HepG2 (cell line): Measurements from ENCODE around the gene POLR3E. TPM values are rescaled to one million over a fixed set of nuclear protein-coding genes. Genes with fewer than 3 reads are reported as not detected.

ENCODE experiments used
- AFF4 ChIP-seq: sonication (generic); formaldehyde crosslinking; IDR thresholded peaks from 2 replicates; pipeline ENCODE4 v1.4.0; 2020; ENCODE audit warnings: missing genetic modification reagents
- ARID3A ChIP-seq: IDR thresholded peaks from 2 replicates; pipeline ENCODE4 v1.6.1; 2012; ENCODE audit warnings: low read depth, low read length, improper control_type of control experiment
- ASH2L ChIP-seq: fragments of 300-600, 200-600 bp; sonication (generic); IDR thresholded peaks from 2 replicates; pipeline ENCODE4 v1.7.0; 2017; ENCODE audit warnings: low read depth, mild to moderate bottlenecking, moderate library complexity, mixed read lengths, low read length; ENCODE audit not compliant: insufficient read length
- CEBPG ChIP-seq: IDR thresholded peaks from 2 replicates; pipeline ENCODE4 v1.6.1; 2016
- ERF ChIP-seq: IDR thresholded peaks from 2 replicates; pipeline ENCODE4 v1.6.1; 2018; ENCODE audit warnings: missing biosample characterization, missing genetic modification reagents
- HNRNPK ChIP-seq: fragments of 200-400 bp; formaldehyde crosslinking; IDR thresholded peaks from 2 replicates; pipeline ENCODE4 v1.6.1; 2018; ENCODE audit warnings: low read length, low read depth, moderate library complexity, mild to moderate bottlenecking; ENCODE audit not compliant: poor library complexity, severe bottlenecking
- LCORL ChIP-seq, 2 experiments: fragments of 450-650 bp in 1 of 2; sonication (generic) in 1 of 2; formaldehyde crosslinking in 1 of 2; IDR thresholded peaks; 2 replicates each; pipeline versions ENCODE4 v1.5.0 to v1.6.1; 2017 to 2020; ENCODE audit warnings: antibody characterized with exemption in 1 of 2, missing genetic modification reagents in 1 of 2
- NFIC ChIP-seq: IDR thresholded peaks from 2 replicates; pipeline ENCODE4 v1.6.1; 2012; ENCODE audit warnings: mild to moderate bottlenecking, low read length, inconsistent platforms
- RNF2 ChIP-seq: fragments of 450-650 bp; conservative IDR thresholded peaks from 2 replicates; pipeline ENCODE4 v1.6.1; 2016; ENCODE audit warnings: low read depth
- RORA ChIP-seq: sonication (generic); formaldehyde crosslinking; IDR thresholded peaks from 2 replicates; pipeline ENCODE4 v1.5.0; 2020; ENCODE audit warnings: mild to moderate bottlenecking, missing genetic modification reagents, moderate library complexity
- SMC3 ChIP-seq: IDR thresholded peaks from 2 replicates; pipeline ENCODE4 v1.6.1; 2011; ENCODE audit warnings: low read length, improper control_type of control experiment
- SNAPC5 ChIP-seq: sonication (generic); formaldehyde crosslinking; IDR thresholded peaks from 2 replicates; pipeline ENCODE4 v1.8.1; 2023; ENCODE audit warnings: mild to moderate bottlenecking, missing genetic modification reagents, borderline replicate concordance
- ZBTB8A ChIP-seq: sonication (generic); formaldehyde crosslinking; IDR thresholded peaks from 2 replicates; pipeline ENCODE4 v1.4.0; 2020; ENCODE audit warnings: mild to moderate bottlenecking, low read depth, missing genetic modification reagents, borderline replicate concordance
- ZNF232 ChIP-seq: sonication (generic); formaldehyde crosslinking; IDR thresholded peaks from 2 replicates; pipeline ENCODE4 v1.4.0; 2020; ENCODE audit warnings: missing genetic modification reagents, borderline replicate concordance
- ZNF747 ChIP-seq: sonication (generic); formaldehyde crosslinking; IDR thresholded peaks from 2 replicates; pipeline ENCODE4 v1.8.1; 2023; ENCODE audit warnings: missing genetic modification reagents, mild to moderate bottlenecking, borderline replicate concordance
- ZNF850 ChIP-seq: sonication (generic); formaldehyde crosslinking; conservative IDR thresholded peaks from 2 replicates; pipeline ENCODE4 v1.9.0; 2021; ENCODE audit warnings: mild to moderate bottlenecking, missing genetic modification reagents
- polyA plus RNA-seq, 8 experiments: library from polyadenylated mRNA; depleted of rRNA in 3 of 8; stranded (reverse) in 7 of 8; unstranded in 1 of 8; fragments of >200 nt; fragmentation: Illumina TruSeq in 4 of 8; extraction: Trizol in 4 of 8; gene quantifications; 2 replicates each; pipeline versions ENCODE4 v1.2.1 to v1.2.3, GENCODE V29; 2011 to 2016; ENCODE audit warnings: low read depth in 4 of 8, missing spikeins in 1 of 8, mixed read lengths in 1 of 8; ENCODE audit not compliant: insufficient read depth in 1 of 8
- total RNA-seq, 5 experiments: library from RNA; depleted of rRNA; stranded (reverse); fragments of >200 nt; fragmentation: Illumina TruSeq; extraction: Trizol; gene quantifications; 2 replicates each; pipeline ENCODE4 v1.2.3, GENCODE V29; 2016; ENCODE audit warnings: low read depth in 1 of 5
- TF ChIP-seq, protein P1 (sequence below): sonication (generic); formaldehyde crosslinking; IDR thresholded peaks from 2 replicates; pipeline ENCODE4 v1.5.0; 2020; ENCODE audit warnings: mild to moderate bottlenecking, missing genetic modification reagents

POLR3E gene
- total and polyA plus RNA-seq, 2 of the 13 experiments (the other 11 are each of a cell fraction or from before 2014, with no cell fraction given): 135 to 262 TPM

DNA sequence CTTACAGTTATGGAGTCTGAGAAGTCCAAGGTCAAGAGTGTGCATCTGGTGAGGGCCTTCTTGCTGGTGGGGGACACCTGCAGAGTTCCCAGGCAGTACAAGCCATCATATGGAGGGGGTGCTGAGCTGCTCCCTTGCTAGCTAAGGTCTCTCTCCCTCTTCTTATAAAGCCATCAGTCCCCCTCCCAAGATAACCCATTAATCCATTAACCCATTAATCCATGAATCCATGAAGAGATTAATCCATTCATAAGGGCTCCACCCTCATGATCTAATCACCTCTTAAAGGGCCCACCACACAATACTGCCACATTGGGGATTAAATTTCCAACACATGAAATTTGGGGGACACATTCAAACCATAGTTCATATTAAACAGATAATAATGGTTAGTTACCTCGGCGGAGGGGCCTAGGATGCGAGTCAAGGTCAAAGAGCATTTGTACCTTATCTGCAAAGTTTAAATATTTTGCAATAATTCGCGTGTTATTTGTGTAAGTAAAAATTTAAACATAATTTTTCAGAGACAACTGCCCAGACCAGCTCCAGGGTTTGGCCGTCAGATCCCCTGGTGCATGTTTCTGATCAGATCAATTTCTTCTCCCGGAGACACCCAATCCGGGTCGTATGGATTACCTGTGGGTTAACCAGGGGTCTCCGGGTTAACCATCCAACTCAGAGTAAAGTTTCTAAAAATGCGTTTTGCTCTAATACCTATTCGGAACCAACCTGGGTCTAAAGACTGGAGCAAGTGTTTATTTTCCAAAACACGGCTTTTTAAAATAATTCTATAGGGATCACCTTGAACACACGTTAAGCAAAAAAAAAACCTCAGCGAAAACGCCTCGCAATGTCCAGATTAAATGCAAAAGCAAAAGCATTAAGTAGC, 740 bp upstream of the POLR3E start (continued):
- TF ChIP-seq AFF4 (CRISPR knock-in tag): no peak
- TF ChIP-seq NFIC: peak; percentile 80
- peak; percentile 57; the same call in 1 of the 2 replicates for TF ChIP-seq ARID3A
- no peak for TF ChIP-seq ERF (CRISPR knock-in tag)
- no peak for TF ChIP-seq SNAPC5 (CRISPR knock-in tag)
- peak; percentile 3; the same call in 1 of the 2 replicates for TF ChIP-seq SMC3
- TF ChIP-seq RNF2: no peak
- TF ChIP-seq LCORL (IDR thresholded peaks at IDR 0.05): no peak
- TF ChIP-seq LCORL (CRISPR knock-in tag; IDR thresholded peaks at IDR 0.05): no peak
- no peak for TF ChIP-seq ZNF850
- no peak for TF ChIP-seq ZBTB8A (CRISPR knock-in tag)
- TF ChIP-seq, protein P1, sequence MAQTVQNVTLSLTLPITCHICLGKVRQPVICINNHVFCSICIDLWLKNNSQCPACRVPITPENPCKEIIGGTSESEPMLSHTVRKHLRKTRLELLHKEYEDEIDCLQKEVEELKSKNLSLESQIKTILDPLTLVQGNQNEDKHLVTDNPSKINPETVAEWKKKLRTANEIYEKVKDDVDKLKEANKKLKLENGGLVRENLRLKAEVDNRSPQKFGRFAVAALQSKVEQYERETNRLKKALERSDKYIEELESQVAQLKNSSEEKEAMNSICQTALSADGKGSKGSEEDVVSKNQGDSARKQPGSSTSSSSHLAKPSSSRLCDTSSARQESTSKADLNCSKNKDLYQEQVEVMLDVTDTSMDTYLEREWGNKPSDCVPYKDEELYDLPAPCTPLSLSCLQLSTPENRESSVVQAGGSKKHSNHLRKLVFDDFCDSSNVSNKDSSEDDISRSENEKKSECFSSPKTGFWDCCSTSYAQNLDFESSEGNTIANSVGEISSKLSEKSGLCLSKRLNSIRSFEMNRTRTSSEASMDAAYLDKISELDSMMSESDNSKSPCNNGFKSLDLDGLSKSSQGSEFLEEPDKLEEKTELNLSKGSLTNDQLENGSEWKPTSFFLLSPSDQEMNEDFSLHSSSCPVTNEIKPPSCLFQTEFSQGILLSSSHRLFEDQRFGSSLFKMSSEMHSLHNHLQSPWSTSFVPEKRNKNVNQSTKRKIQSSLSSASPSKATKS (CRISPR knock-in tag): no peak; the same call in 1 of the 2 replicates
- peak; percentile 88 for TF ChIP-seq RORA (CRISPR knock-in tag)
- 0 out of 2 replicates have a peak, but pooled peaks have one; percentile 38 for TF ChIP-seq ZNF232 (CRISPR knock-in tag)
- TF ChIP-seq ZNF747 (CRISPR knock-in tag): no peak
- TF ChIP-seq HNRNPK: no peak
- TF ChIP-seq CEBPG: 0 out of 2 replicates have a peak, but pooled peaks have one; percentile 17
- TF ChIP-seq ASH2L: peak; percentile 95
